UCSD-AML1 (cell line): ENCODE results near the gene CD28.
A peak's percentile ranks its signal among the peaks of the same experiment; 100 is the strongest.
"Not testable (repeated sequence)": the region's sequence is repeated elsewhere in the genome, so short reads cannot be mapped to it uniquely, and the experiment has no call there.

ENCODE experiments used
- DNase-seq: peaks from one replicate; lab custom pipeline; 2025; ENCODE audit not compliant: unreplicated experiment; lab: John Stamatoyannopoulos, UW

The CD28 gene

DNA sequence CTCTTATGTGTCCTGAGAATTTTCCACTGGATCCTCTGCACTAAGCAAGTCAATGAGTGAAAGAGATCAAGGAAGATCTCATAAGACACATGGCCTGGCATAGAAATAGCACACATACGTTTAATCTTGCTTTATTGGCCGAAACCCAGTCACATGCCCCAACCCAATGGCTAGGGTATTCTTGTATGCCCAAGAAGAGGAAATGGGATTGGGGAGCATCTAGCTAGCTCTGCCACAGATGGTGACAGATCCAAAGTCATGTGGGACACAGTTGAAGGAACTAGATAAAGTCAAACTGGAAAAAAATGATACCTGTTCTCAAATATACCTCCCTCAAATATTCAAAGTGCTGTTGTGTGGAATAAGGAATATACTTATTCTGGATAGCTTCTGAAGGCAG is 74.7 kb downstream of the CD28 start:
- DNase-seq: no peak

DNA sequence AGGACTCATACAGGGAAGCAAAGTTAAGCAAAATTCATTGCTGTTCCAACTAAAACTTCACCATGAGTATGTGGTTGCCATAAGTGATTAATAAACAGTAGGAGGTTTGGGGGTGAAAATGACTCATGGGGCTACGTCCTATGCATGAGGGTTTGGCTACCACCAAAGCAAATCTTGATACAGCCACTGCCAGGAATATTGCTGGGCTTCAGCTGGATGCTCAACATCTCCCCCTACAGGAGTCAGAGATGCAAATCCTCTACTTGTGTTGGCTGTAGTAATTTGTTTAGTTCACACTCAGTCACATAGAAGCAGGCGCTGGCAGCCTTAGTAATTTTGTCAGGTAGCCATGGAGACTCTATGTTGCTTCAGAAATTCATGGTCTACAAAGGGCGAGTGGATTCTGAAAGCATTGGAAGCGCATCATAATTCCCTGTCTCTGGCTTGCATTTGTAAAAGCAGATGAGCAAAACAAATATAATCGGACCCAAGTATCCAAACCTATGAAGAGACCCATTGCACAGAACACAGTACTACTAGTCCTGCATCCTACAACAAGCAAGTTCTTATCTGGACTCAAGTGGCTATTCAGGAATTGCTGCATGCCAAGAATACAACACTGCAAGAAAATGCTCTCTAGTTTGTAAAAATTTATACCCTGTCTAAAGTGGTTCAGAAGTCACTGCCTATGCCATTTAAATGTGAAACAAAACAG is 76.0 kb downstream of the CD28 start:
- DNase-seq: peak; percentile 22

DNA sequence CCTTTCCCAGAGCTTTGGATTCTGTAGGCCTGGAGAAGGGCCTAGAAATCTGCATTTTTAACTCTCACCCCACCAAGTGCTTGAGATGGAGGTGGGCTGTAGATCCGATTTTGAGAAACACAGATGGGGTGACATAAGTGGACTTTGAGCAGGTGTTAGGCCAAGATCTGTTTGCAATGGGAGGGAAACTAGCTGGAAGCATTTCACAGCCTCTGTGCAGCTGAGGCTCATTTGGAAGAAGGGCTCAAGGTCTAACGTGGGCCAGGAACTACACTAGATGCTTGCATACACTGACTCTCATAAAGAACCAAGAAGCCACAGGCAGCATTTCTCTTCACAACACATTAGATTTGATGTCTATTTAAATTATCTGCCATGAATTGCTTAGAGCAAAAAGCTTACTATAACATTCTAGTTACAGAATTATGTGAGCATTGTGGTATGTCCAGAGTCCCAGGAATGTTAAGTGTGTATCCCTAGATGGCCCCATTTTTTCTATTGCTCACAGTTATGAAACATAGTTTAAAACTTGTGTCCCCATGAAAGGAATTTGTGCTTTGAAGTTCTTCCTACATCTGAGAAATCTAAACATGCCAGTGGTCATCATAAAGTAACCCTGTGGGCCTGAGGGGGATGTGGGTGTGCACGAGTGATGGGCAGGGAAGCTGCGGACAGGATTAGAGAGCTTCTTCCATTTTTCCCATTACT is 77.2 kb downstream of the CD28 start:
- DNase-seq: no peak

GRCh38 chr2:203784710-203785270 is 78.4 kb downstream of the CD28 start:
- not testable (repeated sequence) for DNase-seq

- DNase-seq: not testable (repeated sequence)
Measured at GRCh38 chr2:203785391-203786110, 79.1 kb downstream of the CD28 start.

DNA sequence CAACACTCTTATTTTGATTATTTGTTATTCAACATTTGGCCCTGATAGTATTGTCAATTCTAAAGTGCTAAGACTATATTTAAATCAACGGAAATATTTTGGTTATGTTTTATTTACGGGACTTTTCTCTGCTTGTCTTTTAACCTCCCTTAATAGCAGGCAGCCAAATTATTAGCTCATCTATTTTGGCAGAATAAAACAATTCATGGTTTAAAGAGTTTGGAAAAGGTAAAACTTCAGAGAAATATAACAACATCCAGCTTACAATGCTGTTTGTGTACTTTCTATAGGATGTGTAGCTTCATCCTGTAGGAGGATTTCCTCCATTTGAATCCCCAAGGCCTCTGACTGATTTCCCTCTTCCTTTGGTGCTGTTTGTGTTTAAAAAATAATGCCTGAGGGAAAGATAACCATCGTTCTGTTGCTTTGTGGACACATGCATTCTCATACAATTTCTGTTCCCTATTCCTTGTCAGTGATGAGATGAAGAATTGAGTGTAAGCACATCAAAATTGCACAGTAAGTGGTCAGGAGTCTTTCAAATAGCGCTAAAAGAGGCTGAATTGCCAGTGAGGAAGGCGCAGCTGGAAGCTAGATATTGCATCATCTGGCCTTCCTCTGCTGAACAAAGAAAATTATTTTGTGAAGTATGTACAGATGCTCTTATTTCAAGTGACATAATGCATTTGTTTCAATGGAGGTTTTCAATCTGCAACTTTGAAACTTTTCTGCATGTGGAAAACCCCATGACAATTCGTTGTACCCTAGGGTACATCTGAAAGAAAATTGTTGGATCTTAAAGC is 80.3 kb downstream of the CD28 start:
- no peak for DNase-seq

- DNase-seq: no peak
Measured at GRCh38 chr2:203787979-203788378, 81.5 kb downstream of the CD28 start.
